ENCODE data around the gene SHC4.

- TF ChIP-seq CTCF (conservative IDR thresholded peaks at IDR 0.05), result no peak
- no peak for TF ChIP-seq ZFX (IDR thresholded peaks at IDR 0.05)
Observed at GRCh38 chr15:48929661-48930060, 34.1 kb downstream of the SHC4 start.

Measured in C4-2B (cell line).